OCI-LY3 (cell line): ENCODE results near the gene BLOC1S4.

Experiments
- CTCF ChIP-seq: fragments of 200-600, 300-600 bp; sonication (generic); IDR thresholded peaks from 2 replicates; pipeline ENCODE4 v1.5.1; 2014; ENCODE audit warnings: antibody characterized with exemption, low read length, low read depth
- EZH2phosphoT487 ChIP-seq: fragments of 200-600 bp; shearing (Covaris generic); IDR thresholded peaks from 2 replicates; pipeline ENCODE4 v1.6.1; 2018; ENCODE audit warnings: antibody characterized with exemption, mixed run types, low read depth

GRCh38 chr4:6693231-6694176 lies 22.5 kb upstream of the BLOC1S4 start, which contains the start of gene S100P:
- no peak for TF ChIP-seq CTCF
- no peak for TF ChIP-seq EZH2phosphoT487
